HG02870 (cell line): ENCODE measurements around the gene USP5.
"Not testable (repeated sequence)": the region's sequence is repeated elsewhere in the genome, so short reads cannot be mapped to it uniquely, and the experiment has no call there.

ENCODE experiments used
- ATAC-seq: cut with Tn5 transposase; IDR thresholded peaks from one replicate; pipeline ENCODE4 v1.9.1; 2021; ENCODE audit warnings: mild to moderate bottlenecking, moderate library complexity; ENCODE audit not compliant: unreplicated experiment

The USP5 gene

DNA sequence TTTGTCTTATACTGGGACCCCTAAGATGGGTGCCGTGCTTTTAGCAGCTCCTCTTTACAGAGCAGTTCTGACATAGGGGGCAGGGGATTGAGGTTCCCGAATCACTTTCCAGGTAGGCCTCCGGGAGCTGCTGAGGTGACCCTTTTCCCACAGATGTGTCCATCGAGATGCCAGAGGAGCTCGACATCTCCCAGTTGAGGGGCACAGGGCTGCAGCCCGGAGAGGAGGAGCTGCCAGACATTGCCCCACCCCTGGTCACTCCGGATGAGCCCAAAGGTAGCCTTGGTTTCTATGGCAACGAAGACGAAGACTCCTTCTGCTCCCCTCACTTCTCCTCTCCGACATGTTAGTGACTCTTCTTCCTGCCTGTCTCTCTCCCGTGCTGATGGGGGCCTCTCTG is 11.1 kb downstream of the USP5 start:
- no peak for ATAC-seq

DNA sequence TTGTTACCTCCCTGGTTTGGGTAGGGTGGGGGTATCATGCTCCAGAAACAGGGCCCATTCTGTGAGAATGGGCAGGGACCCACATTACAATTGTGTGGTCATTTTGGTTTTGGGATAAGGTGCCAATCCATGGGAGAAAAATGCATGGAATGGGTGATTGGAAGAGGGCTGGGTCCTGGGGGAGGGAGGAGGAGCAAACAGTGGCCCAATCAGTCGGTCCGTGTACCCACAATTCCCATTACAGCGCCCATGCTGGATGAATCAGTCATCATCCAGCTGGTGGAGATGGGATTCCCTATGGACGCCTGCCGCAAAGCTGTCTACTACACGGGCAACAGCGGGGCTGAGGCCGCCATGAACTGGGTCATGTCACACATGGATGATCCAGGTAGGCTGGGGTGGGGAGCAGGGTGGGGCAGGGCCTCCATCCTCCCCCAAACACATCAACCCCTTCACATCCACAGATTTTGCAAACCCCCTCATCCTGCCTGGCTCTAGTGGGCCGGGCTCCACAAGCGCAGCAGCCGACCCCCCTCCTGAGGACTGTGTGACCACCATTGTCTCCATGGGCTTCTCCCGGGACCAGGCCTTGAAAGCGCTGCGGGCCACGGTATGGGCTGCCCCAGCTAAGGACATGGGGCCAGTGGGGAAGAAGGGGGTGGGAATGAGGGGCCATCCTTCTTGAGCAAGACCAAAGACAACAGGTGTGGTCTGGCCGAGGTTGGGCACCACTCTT is 11.8 kb downstream of the USP5 start:
- no peak for ATAC-seq

DNA sequence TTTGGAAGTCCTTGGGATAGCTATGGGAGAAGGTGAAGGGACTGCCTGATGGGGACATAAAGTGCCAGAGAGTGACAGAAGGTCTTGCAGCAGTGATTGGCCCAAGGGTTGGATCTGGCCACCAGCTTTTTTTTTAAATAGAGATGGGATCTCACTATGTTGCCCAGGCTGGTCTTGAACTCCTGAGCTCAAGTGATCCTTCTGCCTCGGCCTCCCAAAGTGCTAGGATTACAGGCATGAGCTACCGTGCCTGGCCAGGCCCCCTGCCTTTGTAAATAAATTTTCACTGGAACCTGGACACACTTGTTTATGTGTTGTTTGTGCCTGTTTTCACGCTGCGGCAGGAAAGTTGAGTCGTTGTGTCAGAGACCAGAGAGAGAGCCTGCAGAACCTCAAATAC is 13.4 kb downstream of the USP5 start:
- ATAC-seq: not testable (repeated sequence)

DNA sequence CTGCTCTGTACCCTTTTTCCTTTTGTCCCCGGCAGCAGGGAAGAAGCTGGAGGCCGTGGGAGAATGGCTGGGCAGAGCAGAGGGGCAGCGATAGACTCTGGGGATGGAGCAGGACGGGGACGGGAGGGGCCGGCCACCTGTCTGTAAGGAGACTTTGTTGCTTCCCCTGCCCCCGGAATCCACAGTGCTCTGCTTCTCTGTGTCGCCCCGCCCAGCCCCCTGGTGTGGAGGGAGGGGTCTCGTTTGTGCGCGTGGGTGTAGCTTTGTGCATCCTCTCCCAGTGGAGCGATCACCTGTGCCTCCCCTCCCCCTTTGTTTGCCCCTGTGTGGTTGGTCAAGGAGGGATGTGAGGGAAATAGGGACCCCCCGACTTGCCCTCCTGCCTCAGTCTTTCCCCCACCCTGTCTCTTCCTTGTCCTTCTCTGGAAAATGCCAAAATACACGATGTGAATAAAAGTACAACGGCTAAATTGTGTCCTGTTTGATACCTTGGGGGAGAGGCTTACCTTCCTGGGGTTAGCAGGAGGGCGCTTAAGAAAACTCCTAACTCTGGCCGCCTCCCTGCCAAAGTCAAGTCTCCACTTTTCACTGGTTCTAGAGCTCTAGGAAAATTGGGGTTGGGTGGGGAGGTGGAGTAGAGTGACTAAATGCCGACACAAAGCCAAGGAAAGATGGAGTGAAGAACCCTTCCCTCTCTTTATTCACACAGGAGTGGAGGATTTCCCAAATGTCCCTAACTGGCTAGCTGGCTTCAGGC is 14.4 kb downstream of the USP5 start:
- ATAC-seq: no peak

DNA sequence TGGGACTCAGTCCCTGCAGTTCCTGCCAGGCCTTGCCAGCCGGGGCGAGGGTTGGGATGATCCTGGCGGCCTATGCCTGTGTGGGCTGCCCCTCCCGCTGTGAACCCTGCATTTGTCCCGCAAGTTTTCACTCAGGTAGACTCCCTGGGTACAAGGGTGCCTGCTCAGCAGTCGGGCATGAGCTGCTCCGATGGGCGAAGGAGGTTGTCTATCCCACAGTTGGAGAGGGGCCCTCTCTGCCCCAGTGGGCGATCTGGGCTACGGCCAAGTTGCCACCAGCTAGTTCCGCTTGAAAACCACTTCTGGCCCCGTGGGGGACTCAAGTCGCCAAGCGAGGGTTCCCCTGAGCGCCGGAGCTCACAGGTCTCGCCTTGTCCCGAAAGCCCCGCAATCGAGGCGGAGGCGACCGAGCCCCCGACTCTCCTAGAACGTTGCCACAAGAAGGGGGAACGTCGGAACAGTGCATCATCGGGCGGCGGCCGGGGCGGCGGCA is 15.0 kb downstream of the USP5 start:
- no peak for ATAC-seq

DNA sequence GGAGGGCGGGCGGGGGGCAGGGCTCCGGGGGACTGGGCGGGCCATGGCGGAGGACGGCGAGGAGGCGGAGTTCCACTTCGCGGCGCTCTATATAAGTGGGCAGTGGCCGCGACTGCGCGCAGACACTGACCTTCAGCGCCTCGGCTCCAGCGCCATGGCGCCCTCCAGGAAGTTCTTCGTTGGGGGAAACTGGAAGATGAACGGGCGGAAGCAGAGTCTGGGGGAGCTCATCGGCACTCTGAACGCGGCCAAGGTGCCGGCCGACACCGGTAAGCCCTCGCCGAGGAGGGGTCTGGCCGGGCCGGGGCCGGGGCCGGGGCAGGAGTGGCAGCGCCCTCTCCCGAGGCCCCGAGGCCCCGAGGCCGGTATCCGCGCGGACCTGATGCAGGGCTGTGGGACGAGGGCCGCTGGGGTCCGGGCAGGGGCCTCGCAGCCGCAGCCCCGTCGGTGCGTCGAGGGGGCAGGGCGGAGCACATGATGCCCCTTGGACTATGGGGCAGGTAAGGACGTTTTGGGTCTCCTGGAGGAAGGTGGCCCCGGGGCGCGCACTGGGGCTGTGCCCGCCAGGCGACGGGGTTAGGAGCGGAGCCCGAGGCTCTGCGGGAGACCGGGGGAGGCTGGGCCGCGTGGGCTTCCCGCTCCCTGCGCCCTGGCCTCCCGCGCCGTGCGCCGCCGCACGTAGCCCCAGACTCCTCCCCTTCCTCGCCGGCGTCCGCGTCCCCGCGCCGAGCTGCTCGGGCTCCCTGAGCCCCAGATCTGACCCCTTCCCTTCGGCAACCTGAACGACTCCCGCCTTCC is 15.7 kb downstream of the USP5 start, which contains the start of gene TPI1:
TSS of gene TPI1 (plus strand) at position 119 of the 798 bp plus-strand sequence. CDS start at position 155, 36 bp downstream.
- ATAC-seq: peak; percentile 48

DNA sequence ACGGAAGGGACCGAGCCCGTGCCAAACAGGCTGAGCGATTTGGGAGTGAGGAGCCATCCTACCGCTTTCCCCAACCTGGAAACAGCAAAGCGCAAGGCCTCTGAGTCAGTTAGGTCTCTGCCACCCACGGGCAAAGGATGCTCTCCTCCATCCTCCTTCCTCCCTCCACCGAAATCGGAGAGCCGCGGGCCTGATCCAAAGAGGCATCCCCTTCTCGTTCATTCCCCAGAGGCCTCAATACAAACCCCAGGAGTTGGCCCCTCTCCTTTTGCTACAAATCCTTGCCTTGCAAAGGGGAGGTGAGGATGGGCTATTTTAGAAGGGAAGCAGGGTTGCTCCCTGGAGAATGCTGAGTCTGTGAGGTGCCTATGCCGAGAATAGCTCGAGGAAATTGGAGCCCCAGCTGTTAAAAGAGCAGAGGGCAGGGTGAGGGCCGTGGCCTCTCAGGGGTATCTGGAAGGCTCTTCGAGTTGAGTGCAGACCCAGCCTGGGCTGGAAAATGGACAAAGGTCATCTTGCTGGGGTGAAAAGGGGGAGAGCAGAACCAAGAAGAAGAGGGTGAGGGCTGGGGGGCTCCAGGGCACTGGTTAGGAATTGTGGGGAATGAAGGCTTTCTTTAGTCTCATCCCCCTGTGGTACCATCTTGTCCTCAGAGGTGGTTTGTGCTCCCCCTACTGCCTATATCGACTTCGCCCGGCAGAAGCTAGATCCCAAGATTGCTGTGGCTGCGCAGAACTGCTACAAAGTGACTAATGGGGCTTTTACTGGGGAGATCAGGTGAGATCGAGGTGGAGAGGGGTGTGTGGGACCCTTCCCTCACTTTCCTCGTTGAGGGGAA is 16.5 kb downstream of the USP5 start:
- no peak for ATAC-seq

DNA sequence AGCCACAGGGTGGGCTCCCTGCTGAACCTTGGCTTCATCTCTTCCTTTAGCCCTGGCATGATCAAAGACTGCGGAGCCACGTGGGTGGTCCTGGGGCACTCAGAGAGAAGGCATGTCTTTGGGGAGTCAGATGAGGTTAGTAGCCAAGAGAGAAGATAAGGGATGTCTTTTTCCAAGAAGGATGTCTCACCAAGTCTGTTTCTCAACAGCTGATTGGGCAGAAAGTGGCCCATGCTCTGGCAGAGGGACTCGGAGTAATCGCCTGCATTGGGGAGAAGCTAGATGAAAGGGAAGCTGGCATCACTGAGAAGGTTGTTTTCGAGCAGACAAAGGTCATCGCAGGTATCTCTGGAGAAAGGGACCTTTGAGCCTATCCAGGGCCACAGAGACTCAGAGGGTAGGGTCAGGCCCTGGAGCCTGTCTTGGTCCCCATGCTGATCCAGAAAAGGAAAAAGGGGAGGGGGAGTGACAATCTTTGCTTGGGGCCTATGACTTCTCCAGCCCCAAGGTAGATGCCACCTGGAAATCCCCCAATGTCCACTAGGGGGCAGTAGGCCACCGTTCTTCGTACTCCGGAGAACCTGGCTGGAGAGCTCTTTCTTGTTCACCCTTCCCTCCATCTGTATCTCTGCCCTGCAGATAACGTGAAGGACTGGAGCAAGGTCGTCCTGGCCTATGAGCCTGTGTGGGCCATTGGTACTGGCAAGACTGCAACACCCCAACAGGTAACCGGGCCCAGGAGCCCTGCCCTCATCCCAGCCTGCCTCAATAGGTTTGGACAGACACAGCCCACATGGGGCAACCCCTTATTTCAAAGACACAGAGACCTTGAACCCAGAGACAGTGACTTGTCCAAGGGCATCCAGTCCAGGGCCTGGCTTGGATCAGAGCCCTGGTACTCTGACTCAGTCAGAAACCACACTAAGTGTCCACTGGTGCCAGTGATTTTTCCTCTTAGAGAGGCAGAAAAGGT is 17.4 kb downstream of the USP5 start:
- ATAC-seq: no peak

DNA sequence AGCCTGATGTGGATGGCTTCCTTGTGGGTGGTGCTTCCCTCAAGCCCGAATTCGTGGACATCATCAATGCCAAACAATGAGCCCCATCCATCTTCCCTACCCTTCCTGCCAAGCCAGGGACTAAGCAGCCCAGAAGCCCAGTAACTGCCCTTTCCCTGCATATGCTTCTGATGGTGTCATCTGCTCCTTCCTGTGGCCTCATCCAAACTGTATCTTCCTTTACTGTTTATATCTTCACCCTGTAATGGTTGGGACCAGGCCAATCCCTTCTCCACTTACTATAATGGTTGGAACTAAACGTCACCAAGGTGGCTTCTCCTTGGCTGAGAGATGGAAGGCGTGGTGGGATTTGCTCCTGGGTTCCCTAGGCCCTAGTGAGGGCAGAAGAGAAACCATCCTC is 18.4 kb downstream of the USP5 start:
- ATAC-seq: not testable (repeated sequence)

DNA sequence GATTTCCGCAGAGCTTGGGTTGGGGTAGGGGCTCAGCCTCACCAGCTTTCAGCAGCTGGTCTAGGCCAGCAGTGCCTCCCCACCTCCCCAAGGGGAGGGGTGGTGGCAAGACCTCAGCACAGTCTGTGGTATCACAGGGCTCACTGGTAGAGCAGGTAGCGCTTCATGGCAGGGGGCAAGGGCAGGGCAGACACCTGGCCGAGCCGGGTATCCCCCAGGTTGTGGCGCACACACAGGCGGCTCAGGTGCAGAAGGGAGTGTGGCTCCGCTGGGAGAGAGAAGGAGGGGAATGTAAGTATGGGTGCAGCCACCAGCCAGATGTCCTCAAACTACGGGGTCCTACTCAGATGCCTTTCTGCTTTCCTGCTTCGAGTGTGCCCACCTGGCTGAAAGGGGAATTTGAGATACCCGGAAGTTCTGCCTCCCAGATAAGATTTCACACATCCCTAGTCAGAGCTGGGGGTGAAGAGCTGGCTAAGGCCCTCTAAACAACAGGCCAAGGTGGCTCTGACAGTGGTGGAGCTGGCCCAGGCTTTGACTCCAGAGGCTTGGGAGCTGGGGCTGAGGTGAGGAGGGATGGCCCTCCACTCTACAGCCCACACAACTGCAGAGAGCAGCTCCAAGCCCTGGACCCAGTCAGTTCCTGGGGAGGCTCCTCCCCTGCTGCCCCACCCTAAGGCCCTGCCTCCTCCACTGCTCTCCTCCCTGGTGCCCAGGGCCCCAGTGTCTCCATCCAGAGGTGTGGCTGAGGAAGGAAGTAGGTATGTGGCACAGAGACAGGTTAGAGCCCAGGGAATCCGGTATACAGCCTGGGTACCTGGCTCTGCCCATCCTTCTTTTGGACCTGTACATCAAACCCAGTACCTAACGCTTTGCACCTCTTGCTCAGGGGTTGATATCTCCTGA is 19.4 kb downstream of the USP5 start:
- ATAC-seq: no peak

DNA sequence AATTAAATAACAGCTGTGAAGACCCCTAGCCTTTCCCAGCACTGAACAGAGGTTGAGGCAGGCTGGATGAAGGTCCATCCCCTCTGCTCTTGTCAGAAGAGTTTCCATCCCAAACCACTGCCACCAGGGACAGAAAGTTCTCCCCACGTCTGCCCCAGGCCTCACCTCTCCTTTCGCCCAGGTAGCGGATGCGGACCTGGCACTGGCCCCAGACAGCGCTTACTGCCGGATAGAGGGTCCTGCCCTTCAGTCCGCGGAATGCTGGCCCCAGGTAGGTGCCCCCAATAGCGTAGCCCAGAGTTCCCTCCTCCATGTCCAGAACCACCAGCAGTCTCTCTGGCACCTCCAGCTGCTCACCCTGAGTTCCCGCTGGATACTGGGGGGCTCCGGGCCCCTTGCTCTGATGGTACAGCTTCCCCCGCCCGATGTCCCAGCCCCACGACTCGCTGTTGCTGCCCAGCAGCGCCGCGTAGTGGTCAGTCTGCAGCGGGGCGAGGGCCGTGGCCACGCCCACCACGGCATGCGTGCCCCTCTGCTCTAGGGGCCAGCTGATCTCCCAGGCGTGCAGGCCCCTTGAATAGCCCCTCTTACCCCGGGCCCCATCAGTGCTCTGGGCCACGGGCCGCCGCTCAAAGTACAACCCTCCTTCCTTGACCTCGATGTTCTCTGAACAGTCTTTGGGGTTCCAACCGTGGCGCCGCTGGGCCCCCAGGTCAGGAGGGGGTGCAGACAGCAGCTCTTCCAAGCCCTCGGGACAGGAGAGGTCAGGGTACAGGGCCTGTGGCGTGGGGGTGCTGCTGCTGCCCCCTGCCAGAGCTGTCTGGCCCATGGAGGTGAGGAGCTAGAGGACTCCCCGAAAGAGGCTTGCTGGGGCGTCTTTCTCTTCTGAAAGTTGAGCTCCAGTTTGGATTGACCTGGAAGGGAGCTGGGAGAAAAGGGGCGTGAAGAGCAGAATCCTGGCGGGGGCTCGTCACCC is 20.4 kb downstream of the USP5 start:
- no peak for ATAC-seq

DNA sequence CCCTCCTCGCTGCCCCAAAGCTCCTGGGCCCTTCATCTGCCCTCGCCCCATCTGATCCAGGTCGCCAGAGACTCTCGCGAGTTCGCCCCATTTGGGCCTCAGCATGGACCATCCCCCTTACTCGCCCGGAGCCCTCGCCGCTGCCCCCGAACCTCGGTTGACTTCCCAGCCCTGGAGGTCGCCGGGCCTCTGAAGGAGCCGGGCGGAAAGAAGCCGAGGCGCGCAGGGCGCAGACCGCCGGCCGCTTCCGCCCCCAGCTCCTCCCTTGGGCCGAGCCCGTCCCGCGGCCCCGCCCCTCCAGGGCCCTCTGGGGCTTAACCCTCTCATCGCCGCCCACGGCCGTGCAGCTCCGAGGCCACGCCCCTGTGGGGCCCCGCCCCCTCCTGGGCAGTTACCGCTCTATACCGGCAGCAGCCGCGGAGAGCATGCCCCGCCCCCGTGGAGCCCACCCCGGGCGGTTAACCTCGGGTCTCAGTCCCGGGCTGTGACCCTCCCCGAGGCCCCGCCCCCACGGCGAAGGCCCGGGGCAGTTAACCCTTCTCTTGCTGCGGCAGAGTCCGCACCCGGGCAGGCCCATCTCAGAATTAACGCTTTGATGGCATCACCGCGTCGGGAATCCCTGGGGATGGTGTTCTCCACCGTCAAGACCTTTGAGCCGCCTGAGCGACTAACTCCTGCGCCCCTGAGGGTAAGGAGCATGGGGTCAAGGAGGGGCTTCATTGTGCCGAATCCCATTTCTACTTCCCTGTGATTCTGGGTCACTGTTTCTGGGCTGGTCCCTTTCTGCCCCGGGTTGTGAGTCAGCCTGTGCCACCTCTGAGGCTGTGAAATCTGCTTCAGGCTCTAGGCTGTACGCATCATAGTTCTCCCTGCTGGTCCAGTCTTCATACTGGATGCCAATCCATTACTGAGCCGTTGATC is 21.4 kb downstream of the USP5 start, which contains the start of gene SPSB2:
TSS of gene SPSB2 (minus strand) at position 210 of the 921 bp plus-strand sequence. CDS start 402 bp downstream, outside the sequence.
- peak; percentile 66 for ATAC-seq

DNA sequence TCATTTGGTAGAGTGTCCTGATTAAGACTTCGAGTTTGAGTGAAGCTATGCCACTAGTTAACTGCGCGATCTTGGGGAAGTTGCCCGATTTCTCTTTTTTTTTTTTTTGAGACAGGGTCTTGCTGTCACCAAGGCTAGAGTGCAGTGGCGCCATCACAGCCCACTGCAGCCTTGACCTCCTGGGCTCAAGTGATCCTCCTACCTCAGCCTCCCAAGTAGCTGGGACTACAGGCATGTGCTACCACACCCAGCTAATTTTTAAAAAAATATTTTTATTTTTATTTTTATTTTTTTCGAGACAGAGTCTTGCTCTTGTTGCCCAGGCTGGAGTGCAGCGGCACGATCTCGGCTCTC is 22.0 kb downstream of the USP5 start:
- ATAC-seq: not testable (repeated sequence)

DNA sequence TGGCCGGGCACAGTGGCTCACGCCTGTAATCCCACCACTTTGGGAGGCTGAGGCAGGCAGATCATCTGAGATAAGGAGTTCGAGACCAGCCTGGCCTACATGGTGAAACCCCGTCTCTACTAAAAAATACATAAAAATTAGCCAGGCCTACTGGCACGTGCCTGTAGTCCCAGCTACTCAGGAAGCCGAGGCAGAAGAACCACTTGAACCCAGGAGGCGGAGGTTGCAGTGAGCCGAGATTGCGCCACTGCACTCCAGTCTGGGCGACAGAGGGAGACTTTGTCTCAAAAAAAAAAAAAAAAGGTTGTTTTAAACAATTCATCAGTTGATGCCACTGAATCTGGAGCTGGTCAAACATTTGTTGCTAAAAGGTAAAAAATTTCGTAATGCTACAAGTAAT is 27.9 kb downstream of the USP5 start:
- ATAC-seq: not testable (repeated sequence)

DNA sequence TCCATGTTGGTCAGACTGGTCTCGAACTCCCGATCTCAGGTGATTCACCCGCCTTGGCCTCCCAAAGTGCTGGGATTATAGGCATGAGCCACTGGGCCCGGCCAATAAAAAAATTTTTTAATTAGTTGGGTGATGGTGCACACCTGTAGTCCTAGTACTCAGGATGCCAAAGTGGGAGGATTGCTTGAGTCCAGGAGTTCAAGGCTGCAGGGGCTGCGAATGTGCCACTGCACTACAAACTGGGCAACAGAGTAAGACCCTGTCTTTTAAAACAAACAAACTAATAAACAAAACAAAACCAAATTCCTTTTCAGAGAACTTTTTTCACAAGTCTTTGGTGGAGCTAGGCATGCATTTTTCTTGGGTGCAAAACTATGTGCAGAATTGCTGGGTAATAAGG is 31.3 kb downstream of the USP5 start:
- ATAC-seq: no peak

DNA sequence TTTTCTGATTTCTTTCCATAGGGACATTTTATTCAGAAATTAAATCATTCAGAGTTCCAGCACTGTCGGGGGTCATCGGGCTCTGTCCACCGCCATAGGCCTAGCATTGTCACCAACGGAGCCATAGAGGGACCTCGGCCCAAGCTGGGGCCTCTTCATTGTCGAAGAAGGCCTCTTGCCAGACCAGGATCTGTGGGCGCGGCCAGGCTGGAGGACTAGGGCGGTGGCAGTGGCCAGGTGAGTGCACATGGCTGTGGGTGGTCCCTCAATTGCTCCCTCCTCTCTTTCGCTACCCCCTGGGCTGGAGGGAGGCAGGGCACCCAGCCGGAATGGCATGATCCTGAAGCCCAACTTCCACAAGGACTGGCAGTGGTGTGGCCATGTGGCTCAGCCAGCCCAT is 31.7 kb downstream of the USP5 start:
- no peak for ATAC-seq
